Measurements from ENCODE around the gene RELL1.

Gene RELL1, protein sequence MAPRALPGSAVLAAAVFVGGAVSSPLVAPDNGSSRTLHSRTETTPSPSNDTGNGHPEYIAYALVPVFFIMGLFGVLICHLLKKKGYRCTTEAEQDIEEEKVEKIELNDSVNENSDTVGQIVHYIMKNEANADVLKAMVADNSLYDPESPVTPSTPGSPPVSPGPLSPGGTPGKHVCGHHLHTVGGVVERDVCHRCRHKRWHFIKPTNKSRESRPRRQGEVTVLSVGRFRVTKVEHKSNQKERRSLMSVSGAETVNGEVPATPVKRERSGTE

DNA sequence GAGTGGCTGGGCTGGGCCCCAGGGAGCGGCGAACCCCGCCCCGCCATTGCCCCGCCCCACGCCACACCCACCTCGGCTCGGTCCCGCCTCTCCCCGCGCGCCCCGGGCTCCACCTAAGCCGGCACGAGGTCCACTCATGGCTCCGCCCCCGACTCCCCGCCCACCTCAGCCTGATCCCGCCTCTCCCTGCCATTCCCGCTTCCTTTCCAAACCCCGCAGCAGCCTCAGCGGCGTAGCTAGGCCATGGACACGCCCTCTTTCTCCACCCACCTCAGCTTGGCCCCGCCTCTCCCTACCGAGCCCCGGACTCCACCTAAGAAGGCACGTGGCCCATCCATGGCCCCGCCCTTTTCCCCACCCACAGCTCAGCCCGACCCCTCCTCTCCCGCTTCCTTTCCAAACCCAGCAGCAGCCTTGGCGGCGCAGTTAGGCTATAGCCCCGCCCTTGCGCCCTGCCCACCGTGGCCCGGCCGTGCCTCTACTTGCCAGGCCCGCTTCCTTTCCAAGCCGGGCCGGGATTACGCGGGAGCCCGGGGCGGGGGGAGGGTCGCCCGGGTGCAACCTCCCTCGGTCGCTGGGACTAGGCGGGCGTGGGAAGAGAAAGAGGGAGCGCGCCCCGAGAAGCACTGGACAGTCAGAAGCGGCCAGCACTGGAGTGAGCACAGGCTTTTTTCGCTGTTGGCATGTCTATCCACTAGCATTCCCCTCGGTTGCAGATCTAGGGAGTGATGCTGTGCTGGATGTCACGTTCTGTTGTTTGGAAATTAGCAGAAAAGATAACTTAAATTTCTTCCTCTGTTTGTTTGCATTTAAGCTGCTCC lies at the start of gene RELL1:
RELL1 (minus strand) TSS at position 4 of the 821 bp plus-strand sequence. CDS start 89 bp downstream, outside the sequence.
- peak; percentile 73 for DNase-seq

DNA sequence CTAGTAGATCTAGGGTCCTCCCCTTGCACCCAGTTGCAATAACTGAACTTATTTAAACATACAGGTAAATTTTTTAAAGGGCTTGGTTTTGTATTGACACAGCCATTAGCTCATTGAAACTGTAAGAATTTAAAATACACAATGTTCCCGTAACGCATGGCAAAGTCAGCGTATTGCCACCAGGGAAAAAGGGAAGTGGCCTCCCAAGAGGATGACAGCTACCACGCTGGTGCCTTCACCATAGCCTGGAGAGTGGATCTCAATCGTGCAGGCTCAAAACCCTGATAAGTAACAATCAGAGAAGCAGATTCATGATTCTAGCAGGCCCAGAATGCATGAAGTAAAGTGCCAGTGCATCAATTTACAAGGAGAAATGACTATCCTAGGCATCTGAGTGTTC lies 49.4 kb upstream of the RELL1 start:
- no peak for DNase-seq

DNA sequence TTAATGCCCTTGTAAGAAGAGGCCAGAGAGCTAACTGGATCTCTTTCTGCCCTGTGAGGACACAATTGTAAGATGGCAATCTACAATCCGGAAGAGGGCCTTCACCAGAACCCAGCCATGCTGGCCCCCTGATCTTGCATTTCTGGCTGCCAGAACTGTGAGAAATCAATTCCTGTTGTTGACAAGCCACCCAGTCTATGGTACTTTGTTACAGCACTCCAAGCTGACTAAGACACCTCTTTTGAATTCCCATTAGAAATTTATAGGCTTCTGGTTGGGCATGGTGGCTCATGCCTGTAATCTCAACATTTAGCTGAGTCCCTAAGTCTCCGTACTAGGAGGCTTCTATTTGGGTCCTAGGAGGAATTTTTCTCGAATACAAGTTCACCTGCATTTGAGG lies 48.8 kb upstream of the RELL1 start:
- no peak for DNase-seq

DNA sequence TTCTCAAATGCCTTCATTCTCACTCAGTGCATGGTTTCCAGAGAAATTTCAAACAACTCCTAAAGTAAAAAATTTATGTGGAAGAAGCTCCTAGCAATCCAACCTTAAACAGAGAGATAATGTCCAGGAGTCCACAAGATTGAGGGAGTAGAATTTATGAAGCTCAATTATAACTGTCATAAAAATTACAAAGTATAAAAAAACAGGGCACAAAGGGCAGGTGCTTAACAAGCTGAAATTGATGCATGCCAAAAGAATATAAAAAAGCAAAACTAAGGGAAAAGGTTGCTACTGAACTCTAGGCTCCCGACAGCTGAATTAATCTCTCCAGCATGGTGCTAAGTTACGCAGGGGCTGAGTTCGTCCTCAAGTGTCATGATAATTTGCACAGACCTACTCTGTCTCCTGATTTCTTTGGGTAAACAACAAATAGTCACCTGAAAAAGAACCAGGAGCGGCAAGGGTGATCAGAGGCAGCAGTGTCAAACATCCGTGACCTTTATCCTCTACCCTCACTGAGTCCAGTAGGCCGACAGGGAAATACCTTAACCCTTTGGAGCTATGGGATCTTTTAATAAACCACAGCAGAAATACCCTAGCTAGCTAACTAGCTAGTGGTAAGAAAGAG lies 47.2 kb upstream of the RELL1 start:
- DNase-seq = no peak

DNA sequence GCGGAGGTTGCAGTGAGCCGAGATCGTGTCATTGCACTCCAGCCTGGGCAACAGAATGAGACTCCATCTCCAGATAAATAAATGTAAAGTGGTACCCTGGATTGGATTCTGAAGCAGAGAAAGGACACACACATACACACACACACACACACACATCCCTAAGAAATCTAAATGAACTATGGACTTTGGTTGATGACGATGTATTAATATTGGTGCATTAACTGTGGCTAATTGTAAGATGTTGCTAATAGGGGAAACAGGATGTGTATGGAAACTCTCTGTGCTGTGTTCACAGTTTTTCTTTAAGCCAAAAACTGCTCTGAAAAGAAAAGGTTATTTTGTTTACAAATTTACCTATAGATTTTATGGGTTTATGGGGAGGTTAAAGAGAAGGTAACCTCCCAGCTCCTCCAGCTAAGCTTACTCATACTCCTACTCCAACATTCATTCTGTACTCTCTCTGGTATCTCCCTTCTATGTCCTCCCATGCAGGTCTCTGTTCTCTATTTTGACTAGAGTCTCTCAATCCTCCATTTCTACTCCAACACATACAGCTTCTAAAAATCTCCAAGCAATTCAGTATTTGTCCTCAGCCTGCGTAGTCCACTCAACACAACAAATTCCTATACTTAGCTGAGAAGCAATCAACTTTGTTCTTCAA lies 46.5 kb upstream of the RELL1 start:
- no peak for DNase-seq

DNA sequence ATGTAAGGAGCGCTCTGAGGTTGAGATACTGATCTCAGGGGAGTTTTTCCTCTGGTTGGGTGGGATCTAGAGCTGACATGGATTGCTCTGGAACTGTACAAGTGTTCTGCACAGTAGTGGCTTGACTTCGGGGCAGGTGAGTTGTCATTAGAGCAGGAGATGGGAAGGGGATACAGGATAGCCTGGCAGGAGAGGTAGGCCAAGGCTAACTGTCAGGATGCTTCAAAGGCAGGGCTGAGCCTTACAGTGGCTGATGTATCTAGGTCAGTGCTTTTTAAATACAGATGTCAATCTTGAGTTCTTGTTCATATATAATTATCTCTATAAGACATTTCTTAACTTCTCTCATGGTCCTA lies 43.5 kb upstream of the RELL1 start:
- DNase-seq = no peak

DNA sequence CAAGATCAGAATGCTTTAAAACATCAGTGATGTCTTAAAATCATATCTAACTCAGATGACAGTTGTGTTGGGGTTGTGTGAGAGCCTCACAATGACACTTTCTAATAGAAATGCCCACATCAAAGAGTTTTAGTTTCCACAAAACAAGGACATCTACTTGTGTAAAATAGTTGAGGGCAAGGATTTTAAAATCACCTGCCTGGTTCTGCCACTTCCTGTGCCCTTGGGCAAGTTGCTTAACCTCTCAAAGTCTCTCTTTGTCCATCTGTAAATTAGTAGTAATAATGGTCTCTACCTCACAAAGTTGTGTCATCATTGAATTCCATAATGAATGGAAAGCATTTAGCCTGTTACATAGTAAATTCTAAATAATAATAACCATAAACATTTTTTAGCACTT lies 41.9 kb upstream of the RELL1 start:
- DNase-seq = no peak

DNA sequence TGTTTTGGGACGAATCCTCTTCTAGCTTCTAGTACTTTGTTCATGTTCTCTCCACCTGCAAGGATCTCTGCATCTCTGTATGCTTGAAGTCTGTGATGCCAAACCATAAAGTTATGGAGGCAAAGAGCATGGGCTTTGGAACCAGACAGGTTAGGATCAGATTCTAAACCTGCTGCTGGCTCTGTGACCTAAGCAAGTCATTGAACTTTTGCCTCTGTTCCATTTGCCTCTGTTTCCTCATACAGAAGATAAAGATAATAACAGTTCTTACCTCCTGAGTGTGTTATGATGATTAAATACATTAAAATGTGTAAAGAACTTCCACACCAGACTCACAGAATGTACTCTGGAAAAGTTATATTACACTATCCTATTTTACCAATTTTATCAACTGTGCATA lies 41.5 kb upstream of the RELL1 start:
- DNase-seq = no peak

DNA sequence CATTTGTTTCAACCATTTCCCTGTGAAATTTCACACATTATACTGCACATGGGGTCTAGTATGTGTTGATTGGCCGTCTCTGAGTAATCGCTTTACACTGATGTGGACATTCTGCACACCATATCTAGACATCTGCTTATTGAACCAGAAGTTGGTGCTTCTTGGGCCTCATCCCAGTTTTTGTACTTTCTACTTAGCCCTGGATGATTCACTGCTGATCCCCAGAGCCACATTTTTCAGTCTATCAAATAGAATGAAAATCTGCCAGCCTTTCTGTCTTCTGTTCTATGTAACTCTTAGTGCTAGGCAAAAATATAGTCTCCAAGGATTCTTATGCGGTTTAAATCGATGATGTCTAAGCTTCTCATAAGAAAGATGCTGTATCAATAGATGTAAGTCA lies 40.5 kb upstream of the RELL1 start:
- DNase-seq = no peak

DNA sequence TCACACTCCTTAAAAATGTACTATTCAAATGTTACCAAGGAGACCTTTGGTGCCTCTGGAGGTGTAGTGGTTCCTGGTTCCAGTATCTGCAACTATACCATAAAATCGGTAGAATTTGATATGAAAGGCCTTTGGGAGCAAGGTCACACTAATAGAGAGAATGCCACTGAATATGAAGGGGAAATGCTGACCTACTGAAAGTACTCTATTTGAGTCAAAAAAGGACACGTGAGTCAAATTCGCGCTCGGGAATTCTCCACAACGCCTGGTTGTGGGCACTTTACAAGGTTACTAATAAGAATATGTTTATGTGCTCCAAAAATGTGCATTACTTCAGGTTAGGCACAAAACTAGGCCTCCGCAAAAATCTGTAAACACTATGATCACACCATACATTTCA lies 39.5 kb upstream of the RELL1 start:
- no peak for DNase-seq

DNA sequence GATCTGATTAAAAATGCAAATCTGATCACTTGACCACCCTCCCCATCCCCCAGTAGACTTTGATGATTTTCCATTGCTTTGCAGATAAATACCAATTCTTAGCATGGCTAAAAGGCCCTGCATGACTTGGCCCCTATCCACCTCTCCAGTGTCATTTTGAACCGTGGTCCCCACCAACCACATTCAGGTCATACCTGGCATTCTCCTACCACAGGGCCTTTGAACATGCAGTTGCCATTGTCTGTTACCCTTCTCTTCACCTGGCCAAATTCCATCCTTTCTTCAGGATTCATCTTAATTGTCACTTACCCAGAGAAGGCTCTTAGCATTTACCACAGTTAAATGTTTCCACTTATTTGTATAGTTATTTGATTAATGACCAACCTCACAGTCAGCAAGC lies 36.9 kb upstream of the RELL1 start:
- no peak for DNase-seq

DNA sequence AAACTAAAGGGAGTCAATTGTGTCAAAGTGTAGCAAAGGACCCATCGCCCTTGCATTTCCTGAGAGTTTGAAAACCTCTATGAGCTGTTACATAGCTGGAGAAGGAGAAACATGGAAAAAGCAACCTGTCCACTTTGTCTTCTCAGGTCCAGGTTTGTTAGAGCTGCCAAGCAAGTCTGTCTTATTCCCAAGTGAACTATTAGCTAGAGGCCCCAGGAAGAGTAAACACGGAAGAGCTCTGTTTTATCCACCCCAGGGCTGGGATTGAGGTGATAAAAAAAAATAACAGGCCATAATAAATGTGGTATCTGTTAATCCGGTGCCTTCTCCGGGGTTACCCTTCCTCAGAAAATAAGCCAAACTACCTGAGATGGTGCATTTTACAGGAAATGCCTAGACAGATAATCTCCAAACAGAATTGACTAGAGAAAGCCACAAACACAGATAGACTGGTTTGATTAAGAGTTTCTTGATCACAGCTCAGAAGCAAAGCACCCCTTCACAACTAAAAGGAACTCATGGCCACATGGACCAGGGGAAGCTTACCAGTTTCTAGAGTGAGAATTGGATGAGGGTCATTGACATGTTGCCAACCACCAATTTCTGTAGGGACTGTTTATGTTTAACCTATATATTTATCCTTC lies 35.9 kb upstream of the RELL1 start:
- no peak for DNase-seq

DNA sequence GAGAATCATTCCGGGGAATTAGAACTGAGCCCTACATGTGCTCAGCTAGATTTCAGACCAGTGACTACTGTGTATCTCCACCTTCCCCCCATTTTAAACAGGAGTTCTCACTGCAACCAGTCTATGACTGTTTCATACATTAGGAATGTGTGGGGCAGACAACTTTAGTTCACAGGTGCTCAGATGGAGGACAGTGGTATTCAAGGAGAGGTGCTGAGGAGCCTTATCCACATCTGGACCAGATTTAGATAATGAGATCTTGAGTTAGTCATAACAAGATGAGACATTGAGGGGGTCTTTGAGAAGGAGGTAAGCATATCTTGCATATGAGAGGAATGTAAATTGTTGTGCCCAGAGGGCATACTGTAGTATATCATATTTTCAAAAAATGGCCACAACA lies 32.8 kb upstream of the RELL1 start:
- DNase-seq = no peak

DNA sequence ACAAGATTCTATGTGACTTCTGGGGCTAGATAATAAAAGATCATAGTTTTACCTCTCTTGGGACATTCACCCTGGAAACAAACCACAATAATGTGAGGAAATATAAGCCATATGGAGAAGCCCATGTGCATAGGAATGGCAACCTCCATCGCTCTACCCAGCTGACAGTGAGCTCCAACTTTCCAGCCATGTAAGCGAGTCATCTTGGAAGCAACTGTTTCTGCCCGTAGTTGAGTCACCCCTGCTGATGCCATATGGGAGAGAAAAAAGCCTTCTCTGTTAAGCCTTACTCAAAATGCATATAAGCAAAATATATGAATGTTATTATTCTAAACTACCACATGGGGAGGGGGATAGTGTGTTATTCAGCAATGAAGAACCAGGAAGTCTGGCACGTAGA lies 31.4 kb upstream of the RELL1 start:
- no peak for DNase-seq

DNA sequence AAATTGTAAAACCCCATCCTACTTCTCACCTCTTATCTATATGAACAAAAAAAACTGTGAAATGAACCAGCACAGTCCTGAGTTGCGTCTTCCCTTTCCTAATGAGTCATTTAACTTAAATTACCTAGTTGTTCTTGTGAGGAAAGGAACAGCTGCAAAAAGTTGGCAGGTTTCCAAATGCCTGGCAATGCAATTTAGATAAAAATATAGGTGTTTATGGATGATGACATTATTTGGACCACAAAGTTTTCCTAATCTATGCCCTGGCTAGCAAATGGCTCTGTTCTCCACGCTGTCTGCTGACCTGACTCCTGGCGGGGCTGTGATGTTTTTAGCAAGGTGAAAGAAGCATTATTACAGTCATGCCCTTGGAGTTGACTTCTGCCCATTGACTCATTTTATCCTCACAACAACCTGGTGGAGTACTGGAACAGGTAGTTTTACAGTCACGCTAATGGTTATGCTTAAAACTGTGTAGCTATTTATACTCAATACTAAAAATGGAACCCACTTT lies 29.8 kb upstream of the RELL1 start:
- DNase-seq = no peak

DNA sequence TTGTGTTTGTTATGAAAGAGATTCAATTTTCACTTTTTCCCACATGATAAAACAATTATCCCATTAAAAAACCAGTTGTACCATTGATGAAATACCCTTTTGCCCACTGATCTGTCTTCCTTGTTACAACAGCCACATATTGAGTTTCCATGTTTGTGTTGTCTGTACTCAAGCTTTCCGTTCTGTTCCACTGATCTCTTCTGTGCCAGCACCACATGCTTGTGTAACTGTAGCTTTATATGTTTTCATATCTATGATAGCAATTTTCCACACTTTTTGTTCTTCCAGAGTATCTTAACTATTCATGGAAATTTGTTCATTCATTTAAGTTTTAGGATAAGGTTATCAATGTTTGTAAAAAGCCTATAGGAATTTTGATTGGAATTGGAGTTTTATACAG lies 24.3 kb upstream of the RELL1 start:
- DNase-seq = no peak

DNA sequence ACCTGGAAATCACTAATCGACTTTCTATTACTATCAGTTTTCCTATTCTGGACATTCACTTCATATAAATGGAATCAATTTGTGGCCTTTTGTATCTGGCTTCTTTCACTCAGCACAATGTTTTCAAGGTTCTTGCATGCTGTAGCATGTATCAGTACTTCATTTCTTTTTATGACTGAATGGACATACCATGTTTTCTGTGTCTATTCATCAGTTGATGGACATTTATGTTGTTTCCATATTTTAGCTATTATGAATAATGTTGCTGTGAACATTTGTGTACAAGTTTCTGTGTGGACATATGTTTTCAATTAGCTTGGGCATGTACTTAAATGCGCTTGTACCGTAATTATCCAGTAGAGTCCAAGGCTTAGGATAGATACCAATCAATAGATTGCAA lies 19.9 kb upstream of the RELL1 start:
- DNase-seq = no peak

DNA sequence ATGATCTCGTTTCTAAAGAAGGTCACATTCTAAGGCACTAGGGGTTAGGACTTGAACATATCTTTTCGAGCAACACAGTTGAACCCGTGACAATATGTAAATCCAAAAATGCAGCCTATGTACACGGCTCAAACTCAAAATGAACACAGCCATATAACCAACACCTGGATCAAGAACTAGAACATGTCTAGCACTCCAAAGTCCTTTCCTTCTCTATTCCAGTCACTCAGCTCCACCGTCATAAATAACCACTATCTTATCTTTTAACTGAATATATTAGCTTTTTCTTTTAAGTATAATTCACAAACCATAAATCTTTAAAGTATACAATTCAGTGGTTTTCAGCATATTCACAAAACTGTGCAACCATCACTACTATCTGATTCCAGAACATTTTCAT lies 19.4 kb upstream of the RELL1 start:
- no peak for DNase-seq

DNA sequence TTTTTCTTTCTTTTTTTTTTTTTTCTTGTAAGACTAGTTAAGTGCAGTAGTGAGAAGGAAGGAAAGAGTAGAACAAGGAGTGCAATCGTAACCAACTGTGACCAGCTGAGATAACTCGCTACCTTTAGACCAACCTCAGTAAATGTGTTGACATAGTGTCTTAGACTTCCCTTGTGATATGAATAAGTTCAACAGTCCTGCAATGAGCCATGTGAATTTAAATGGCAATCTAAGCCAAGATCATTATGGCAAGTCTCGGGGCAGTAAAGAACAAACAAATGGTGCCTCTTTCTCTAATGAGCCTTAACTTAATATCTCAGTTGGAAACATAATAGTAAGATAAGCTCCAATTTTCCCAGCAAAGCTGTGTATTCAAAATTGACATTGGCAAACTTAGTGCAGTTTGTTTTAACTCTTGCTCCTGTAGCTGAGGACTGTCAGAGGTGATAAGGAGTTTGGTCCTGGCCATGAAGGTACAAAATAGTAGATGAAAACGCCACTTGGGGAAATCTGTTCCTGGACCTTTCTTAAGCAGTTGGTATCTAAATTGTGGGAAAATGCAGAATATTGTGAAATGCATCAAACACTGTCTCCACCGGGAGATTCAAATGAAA lies 13.8 kb upstream of the RELL1 start:
- DNase-seq = no peak

DNA sequence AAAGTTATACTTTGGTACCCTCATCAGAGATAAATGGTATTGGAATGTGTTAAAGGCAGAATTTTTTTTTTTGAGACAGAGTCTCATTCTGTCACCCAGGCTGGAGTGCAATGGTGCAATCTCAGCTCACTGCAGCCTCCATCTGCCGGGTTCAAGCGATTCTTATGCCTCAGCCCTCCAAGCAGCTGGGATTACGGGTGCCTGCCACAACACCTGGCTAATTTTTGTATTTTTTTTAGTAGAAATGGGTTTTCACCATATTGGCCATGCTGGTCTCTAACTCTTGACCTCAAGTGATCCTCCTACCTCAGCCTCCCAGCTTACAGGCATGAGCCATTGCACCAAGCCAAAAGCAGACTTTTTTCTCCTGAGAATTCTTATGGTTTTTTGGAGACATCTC lies 11.4 kb upstream of the RELL1 start:
- no peak for DNase-seq

DNA sequence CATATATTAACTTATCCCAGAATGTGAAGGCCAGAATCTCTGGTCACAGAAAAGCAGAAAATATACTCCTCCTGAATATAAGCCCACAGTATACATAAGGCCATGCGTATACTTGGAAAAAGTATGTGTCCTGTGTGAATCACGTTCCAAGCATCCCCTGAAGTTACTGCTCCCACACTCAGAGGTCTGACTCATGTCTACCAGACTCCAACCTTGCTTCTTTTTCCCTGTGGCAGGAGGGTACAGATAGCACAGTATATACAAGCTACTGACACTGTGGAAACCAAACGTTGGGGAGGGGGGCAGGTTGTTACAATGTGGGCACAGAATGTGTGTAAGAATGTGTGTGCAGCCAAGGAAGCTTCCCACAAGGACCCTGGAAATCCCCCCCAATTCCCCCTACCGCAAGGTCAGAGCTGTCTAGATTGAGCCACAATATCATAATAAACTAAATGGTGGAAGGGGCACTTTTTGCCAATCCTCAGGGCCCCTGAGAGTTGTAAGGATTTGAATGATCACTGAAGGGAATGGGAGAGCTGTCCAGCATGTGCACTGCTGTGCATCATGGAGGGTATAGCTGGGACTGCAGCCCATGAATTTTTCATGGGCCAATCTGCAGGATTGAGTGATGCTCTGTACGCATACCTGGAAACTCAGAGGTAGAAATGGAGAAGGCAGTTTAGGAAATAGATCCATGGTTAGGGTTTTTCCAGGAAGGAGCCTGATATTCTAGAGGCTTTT lies 7.4 kb upstream of the RELL1 start:
- DNase-seq = no peak

DNA sequence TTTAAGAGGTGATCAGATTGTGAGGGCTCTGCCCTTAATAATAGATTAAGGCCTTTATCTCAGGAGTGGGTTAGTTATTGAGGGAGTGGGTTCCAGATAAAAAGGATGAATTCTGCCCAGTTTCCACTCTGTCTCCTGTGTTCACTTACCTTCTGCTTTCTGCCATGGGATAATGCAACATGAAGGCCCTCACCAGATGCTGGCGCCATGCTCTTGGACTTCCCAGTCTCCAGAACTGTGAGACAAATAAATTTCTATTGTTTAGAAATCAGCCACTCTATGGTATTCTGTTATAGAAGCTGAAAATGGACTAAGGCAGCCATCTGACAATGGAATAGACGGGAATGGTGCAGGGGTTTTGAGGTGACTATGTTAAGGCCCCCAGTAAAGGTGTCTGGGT lies 6.9 kb upstream of the RELL1 start:
- DNase-seq = no peak

Measured in SIG-M5 (cell line).